GM21723 (cell line): ENCODE data around the gene ANKDD1B.
"Not testable (repeated sequence)": the region's sequence is repeated elsewhere in the genome, so short reads cannot be mapped to it uniquely, and the experiment has no call there.

ENCODE experiments used
- ATAC-seq: cut with Tn5 transposase; IDR thresholded peaks from one replicate; pipeline ENCODE4 v1.9.1; 2021; ENCODE audit warnings: mild to moderate bottlenecking, moderate library complexity; ENCODE audit not compliant: unreplicated experiment

The ANKDD1B gene

GRCh38 chr5:75611311-75612225 is at the start of gene ANKDD1B:
Gene ANKDD1B (plus strand): TSS chr5:75611453. CDS start chr5:75611635, 182 bp downstream.
- no peak for ATAC-seq

DNA sequence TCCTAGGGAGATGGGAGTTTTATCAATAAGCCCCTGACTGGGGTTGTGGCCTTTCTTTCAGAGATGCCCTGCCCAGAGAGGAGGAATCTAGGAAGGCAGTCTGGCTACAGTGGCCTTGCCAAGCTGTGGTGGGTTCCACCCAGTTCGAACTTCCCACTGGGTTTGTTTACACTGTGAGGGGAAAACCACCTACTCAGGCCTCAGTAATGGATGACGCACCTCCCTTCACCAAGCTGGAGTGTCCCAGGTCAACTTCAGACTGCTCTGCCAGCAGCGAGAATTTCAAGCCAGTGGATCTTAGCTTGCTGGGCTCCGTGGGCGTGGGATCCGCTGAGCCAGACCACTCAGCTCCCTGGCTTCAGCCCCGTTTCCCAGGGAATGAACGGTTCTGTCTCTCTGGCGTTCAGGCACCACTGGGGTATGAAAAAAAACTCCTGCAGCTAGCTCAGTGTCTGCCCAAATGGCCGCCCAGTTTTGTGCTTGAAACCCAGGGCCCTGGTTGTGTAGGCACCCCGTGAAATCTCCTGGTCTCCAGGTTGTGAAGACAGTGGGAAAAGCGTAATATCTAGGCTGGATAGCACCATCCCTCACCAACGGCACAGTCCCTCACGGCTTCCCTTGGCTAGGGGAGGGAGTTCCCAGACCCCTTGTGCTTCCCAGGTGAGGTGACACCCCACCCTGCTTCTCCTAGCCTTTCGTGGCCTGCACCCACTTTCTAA is 45.1 kb upstream of the ANKDD1B start:
- ATAC-seq: not testable (repeated sequence)

DNA sequence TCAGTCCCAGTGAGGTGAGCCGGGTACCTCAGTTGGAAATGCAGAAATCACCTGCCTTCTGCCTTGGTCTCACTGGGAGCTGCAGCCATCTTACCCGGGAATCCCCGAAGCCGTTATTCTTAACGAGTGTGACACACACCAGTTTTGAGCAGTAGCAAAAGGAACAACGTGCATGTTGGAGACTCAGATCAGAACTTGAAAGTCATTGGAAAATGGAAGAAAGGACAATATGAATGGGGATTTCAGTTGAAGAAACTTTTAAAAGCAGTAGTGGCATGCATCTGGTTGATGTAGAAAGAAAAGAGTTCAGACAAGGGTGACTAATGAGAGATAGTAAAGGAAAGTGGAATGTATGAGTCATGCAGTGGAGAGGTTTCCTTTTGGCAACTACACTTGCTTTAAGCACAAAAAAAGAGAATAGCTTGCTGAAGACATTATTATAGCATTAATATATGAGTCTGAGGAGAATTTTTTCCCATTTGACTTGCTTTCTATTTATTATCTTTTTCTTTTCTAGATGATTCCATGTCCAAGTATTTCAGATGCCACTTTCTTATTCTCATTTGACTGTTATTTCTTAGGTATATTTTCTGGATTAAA is 44.4 kb upstream of the ANKDD1B start:
- ATAC-seq: peak; percentile 84

GRCh38 chr5:75567710-75568109 is 43.5 kb upstream of the ANKDD1B start:
- ATAC-seq: peak; percentile 61

GRCh38 chr5:75568202-75568601 is 43.1 kb upstream of the ANKDD1B start:
- ATAC-seq: no peak

- no peak for ATAC-seq
Observed at GRCh38 chr5:75571547-75571946, 39.7 kb upstream of the ANKDD1B start.

DNA sequence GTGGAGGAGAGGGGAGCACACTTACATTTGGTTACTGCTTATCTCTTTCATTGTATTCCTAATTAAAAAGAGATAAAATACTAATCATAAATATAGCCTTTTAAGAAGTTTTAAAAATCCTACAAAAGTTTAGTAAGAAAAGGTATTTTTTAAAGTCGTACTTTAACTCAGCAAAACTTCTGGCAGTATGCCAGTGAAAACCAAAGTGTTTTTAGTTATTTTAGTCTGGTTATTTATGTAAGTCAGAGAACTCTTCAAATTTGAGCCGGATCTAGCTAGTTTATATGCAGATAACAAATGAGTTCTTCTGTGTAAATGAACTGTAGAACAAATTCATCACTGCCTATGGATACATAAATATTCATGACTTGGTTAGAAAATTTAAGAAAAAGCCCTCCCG is 36.5 kb upstream of the ANKDD1B start:
- peak; percentile 28 for ATAC-seq

DNA sequence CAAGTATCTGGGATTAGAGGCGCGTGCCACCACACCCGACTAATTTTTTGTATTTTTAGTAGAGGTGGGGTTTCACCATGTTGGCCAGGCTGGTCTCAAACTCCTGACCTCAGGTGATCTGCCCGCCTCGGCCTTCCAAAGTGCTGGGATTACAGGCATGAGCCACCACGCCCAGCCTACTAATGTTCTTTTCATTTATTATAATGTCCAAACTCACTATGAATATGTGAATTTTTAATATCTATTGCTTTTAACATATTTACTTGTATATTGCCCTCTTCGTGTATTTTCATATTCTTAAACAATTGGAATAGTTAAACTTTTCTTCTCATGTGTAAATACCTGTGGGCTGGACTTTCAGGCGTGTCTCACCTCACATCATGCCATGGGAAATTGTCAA is 33.0 kb upstream of the ANKDD1B start:
- not testable (repeated sequence) for ATAC-seq

- no peak for ATAC-seq
Observed at GRCh38 chr5:75584641-75585040, 26.6 kb upstream of the ANKDD1B start.

- ATAC-seq: no peak
Observed at GRCh38 chr5:75588666-75589065, 22.6 kb upstream of the ANKDD1B start.

GRCh38 chr5:75600535-75600934 is 10.7 kb upstream of the ANKDD1B start:
- no peak for ATAC-seq

DNA sequence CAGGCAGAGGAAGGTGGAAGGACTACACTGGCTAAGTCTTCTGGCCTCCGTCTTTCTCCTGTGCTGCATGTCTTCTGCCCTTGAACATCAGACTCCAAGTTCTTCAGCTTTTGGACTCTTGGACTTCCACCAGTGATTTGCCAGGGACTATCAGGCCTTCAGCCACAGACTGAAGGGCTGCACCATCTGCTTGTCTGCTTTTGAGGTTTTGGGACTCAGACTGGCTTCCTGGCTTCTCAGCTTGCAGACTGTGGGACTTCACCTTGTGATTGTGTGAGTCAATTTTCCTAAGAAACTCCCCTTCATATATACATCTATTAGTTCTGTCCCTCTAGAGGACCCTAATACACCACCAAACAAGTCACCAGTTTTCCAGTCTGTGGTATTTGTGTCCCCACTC is 9.7 kb upstream of the ANKDD1B start:
- ATAC-seq: no peak

DNA sequence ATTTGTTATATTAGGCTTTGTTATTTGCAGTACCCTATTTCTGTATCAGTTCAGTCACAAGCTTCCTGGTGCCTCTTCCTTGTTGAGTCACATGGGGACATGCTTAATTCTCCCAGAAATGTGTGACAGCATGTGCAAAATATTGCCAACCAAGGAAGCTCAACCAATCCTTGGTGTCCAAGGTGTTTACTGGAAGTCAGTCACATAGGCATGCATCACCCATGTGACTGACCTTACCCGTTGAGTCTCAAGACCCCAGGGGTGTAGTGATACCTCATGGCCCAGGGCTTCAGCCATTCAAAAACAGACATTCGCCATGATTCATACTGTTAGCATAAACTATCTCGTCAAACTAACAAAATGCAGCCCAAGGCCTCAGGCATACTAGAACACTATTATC is 9.3 kb upstream of the ANKDD1B start:
- no peak for ATAC-seq

DNA sequence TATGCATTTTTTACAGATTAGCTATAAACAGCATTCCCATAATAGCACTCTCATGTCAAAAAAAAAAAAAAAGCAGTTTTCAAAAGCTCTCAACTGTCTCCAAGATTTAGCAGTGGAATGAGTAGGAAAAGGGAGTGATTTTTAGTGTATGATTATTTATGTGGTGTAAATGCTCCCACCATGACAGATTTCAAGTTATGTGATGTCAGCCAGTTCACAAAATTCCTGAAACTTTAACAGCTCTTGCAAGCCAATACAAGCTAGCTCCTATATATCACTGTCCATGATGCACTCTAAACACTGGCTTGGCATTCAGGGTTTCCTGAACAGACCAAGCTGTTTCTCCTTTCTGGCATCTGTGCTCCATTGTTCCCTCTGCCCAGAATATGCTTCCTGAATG is 7.9 kb upstream of the ANKDD1B start:
- ATAC-seq: no peak

DNA sequence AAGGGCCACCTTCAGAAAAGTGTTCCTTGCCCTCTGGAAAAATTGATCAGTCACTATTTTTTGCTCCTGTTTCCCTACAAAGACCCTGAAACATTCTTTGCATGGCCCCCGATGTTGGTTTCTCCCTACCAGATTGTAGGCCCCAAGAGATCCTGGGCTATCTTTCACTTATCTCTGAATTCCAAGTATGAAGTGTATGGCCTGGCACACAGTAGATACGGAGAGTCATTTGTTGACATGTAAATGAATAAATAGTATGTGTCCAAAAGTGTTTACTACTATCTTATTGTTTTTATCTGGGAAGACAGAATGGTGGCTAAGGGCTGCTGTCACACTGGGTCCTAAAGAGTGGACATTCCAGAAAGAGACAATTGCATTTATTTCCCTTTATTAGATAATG is 7.4 kb upstream of the ANKDD1B start:
- ATAC-seq: no peak

DNA sequence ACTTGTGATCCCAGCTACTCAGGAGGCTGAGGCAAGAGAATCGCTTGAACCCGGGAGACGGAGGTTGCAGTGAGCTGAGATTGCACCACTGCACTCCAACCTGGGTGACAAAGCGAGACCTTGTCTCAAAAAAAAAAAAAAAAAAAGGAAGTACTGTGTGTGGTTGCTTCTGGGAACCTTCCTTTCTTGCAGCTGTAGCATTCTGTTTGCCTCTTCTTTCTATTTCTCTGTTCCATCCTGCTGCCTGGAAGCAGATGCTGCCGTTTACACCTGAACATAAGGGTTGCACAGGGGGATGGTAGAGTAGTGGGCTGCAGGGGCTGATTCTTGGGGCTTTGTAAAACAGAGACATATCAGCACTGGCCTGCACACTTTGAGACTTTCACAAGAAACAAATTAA is 3.9 kb upstream of the ANKDD1B start:
- not testable (repeated sequence) for ATAC-seq

GRCh38 chr5:75608870-75609269 is 2.4 kb upstream of the ANKDD1B start:
- ATAC-seq: no peak

DNA sequence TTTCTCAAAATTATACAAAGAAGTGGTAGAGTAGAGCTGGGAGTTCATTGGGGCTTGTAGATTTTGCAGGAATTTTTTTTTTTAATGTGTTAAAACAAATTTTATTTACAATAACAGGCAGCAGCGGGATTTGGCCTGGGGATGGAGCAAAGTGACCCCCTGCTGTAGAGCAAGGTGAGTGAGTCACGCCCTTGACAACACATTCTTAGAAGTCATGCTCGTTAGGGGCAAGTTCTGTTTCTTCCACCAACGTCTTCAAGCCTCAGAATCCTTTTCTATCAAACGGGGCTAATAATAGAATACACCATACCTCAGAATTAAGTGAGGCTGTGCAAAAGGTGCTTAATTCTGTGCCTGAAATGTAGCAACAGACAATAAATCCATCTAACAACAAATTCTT is 1.1 kb upstream of the ANKDD1B start:
- ATAC-seq: no peak

- ATAC-seq: not testable (repeated sequence)
Observed at GRCh38 chr5:75610859-75611310, 368 bp upstream of the ANKDD1B start.

DNA sequence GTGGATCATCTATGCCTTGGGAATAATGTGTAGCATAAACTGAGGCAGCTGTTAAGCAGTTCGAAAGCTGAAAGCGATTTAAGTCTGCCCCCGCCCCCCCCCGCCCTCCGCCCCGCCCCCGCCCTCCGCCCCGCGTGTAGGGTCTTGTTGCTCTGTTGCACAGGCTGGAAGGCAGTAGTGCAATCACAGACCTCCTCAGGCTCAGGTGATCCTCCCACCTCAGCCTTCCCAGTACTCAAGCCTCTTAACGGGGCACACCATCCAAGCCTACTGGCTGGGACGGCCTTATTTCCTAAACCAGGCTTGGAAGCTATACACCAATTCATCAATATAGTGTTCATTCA is 945 bp downstream of the ANKDD1B start:
- ATAC-seq: no peak

GRCh38 chr5:75612901-75613300 is 1.6 kb downstream of the ANKDD1B start:
- ATAC-seq: no peak

DNA sequence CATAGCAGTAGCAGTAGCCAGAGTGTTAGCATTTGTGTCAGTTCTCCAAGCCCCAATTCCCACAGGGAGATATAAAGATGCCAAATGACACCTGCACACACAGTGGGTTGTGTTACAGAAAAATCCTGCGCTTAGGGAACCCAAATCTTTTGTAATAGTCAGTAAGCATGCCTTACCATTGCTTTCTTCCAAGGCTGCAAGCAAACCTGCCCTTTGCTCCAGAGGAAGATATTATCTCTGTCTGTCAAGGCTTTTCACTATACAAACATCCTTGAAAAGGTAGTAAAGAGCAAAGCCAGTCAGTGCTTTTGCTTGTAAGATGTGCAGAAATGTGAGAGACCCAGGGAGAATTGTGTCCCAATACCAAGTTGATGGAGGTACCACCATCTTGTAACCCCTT is 2.9 kb downstream of the ANKDD1B start:
- ATAC-seq: no peak
